Type B pancreatic cell (in vitro differentiated cells): ENCODE measurements around the gene IMMP2L. TPM values are rescaled to one million over a fixed set of nuclear protein-coding genes. Genes with fewer than 3 reads are reported as not detected.

ENCODE experiments used
- DNase-seq: peaks from one replicate; pipeline ENCODE4 v3.0.0; 2021; ENCODE audit warnings: mixed read lengths; ENCODE audit not compliant: unreplicated experiment; ENCODE audit errors: extremely low spot score
- H3K27ac Mint-ChIP-seq: 2 replicates; pipeline ENCODE4 v1.8.0; 2021; ENCODE audit warnings: mild to moderate bottlenecking, mixed read lengths
- H3K27me3 Mint-ChIP-seq: 2 replicates; pipeline ENCODE4 v1.8.0; 2021; ENCODE audit warnings: mixed read lengths
- H3K36me3 Mint-ChIP-seq: 2 replicates; pipeline ENCODE4 v1.8.0; 2021; ENCODE audit warnings: mixed read lengths
- H3K4me1 Mint-ChIP-seq: one replicate; pipeline ENCODE4 v1.8.0; 2021; ENCODE audit warnings: mixed read lengths; ENCODE audit not compliant: unreplicated experiment
- H3K4me3 Mint-ChIP-seq: 2 replicates; pipeline ENCODE4 v1.8.0; 2021; ENCODE audit warnings: mild to moderate bottlenecking, mixed read lengths
- H3K9me3 Mint-ChIP-seq: 2 replicates; pipeline ENCODE4 v1.8.0; 2021; ENCODE audit warnings: mixed read lengths
- CTCF ChIP-seq: fragments of 200-600 bp; sonication (generic); conservative IDR thresholded peaks from 2 replicates; pipeline ENCODE4 v1.5.0; 2021; ENCODE audit warnings: antibody characterized with exemption, mild to moderate bottlenecking
- total RNA-seq: library from RNA; stranded (reverse); gene quantifications from 2 replicates; pipeline ENCODE4 v1.2.1, GENCODE V29; 2021; ENCODE audit warnings: low replicate concordance

IMMP2L gene
- total RNA-seq, 1 donor from 2014 or later: 23.0 TPM

GRCh38 chr7:110947408-110947807 lies 614.9 kb downstream of the IMMP2L start:
- no peaks in the 10 kb centered on the region for H3K9me3 Mint-ChIP-seq
- no peak overlapping the region for H3K4me3 Mint-ChIP-seq
- H3K27ac Mint-ChIP-seq: no peak overlapping the region
- TF ChIP-seq CTCF: no peak
- peaks cover 13% of the 10 kb centered on the region for H3K4me1 Mint-ChIP-seq
- no peaks in the 10 kb centered on the region for H3K36me3 Mint-ChIP-seq
- DNase-seq: no peak
- no peaks in the 10 kb centered on the region for H3K27me3 Mint-ChIP-seq

- peaks cover 13% of the 10 kb centered on the region for H3K4me1 Mint-ChIP-seq
- H3K36me3 Mint-ChIP-seq: no peaks in the 10 kb centered on the region
- no peaks in the 10 kb centered on the region for H3K27me3 Mint-ChIP-seq
- no peaks in the 10 kb centered on the region for H3K9me3 Mint-ChIP-seq
- no peak for DNase-seq
- no peak overlapping the region for H3K4me3 Mint-ChIP-seq
- no peak overlapping the region for H3K27ac Mint-ChIP-seq
- TF ChIP-seq CTCF: no peak
These were observed 617.2 kb downstream of the IMMP2L start for GRCh38 chr7:110944966-110945644.

- no peak overlapping the region for H3K27ac Mint-ChIP-seq
- no peak for TF ChIP-seq CTCF
- no peak for DNase-seq
- H3K4me1 Mint-ChIP-seq: peaks cover 13% of the 10 kb centered on the region
- no peaks in the 10 kb centered on the region for H3K27me3 Mint-ChIP-seq
- H3K4me3 Mint-ChIP-seq: no peak overlapping the region
- H3K36me3 Mint-ChIP-seq: no peaks in the 10 kb centered on the region
- no peaks in the 10 kb centered on the region for H3K9me3 Mint-ChIP-seq
These were observed 617.8 kb downstream of the IMMP2L start for GRCh38 chr7:110944448-110944847.

- Mint-ChIP-seq H3K27ac (no peak overlapping the region), H3K36me3 (no peaks in the 10 kb centered on the region), H3K4me3 (no peak overlapping the region), H3K4me1 (peaks cover 13% of the 10 kb centered on the region), H3K9me3 (no peaks in the 10 kb centered on the region), H3K27me3 (no peaks in the 10 kb centered on the region)
- no peak for DNase-seq
- TF ChIP-seq CTCF: no peak
These were observed 618.5 kb downstream of the IMMP2L start for GRCh38 chr7:110943701-110944345.

- H3K4me3 Mint-ChIP-seq: no peak overlapping the region
- H3K4me1 Mint-ChIP-seq: peaks cover 17% of the 10 kb centered on the region
- no peak for TF ChIP-seq CTCF
- no peak overlapping the region for H3K27ac Mint-ChIP-seq
- H3K9me3 Mint-ChIP-seq: no peaks in the 10 kb centered on the region
- no peak for DNase-seq
- no peaks in the 10 kb centered on the region for H3K27me3 Mint-ChIP-seq
- H3K36me3 Mint-ChIP-seq: no peaks in the 10 kb centered on the region
These were observed 620.9 kb downstream of the IMMP2L start for GRCh38 chr7:110941385-110941784.
